Thyroid gland (tissue), 4 donors: ENCODE results near the gene QRICH2.

ENCODE experiments used
- CTCF ChIP-seq, 6 experiments: fragments of 200-600 bp in 3 of 6; fragments of 450-650 bp in 3 of 6; sonication (generic) in 3 of 6; IDR thresholded peaks; one replicate each; pipeline ENCODE4 v1.5.1; 2016 to 2019; ENCODE audit warnings: antibody characterized with exemption in 6 of 6, mild to moderate bottlenecking in 2 of 6, inconsistent platforms in 1 of 6, moderate library complexity in 1 of 6
- POLR2A ChIP-seq, 2 donors: fragments of 450-650 bp; IDR thresholded peaks; one replicate each; pipeline ENCODE4 v1.6.1; 2017; ENCODE audit warnings: antibody characterized with exemption in 2 of 2, mild to moderate bottlenecking in 2 of 2, moderate library complexity in 1 of 2

- TF ChIP-seq CTCF (IDR thresholded peaks at IDR 0.05): no peak
- TF ChIP-seq POLR2A (IDR thresholded peaks at IDR 0.05): no peak
Measured at GRCh38 chr17:76309461-76309860, 1.4 kb upstream of the QRICH2 start.
